Measurements from ENCODE around the gene HOGA1.
A peak's percentile ranks its signal among the peaks of the same experiment; 100 is the strongest.

GRCh38 chr10:97534746-97535367, 49.3 kb upstream of the HOGA1 start:
- TF ChIP-seq CTCF (IDR thresholded peaks at IDR 0.05) (peak; percentile 76), ZFX (IDR thresholded peaks at IDR 0.05; ENCODE audit: borderline replicate concordance) (no peak)
